Transverse colon (tissue), 4 donors: ENCODE measurements around the gene MYLK.

Experiments
- EP300 ChIP-seq: sonication (generic); formaldehyde crosslinking; IDR thresholded peaks from one replicate; pipeline ENCODE4 v1.6.1; 2017; ENCODE audit warnings: antibody characterized with exemption, low read depth
- POLR2A ChIP-seq: fragments of 450-650 bp; IDR thresholded peaks from one replicate; pipeline ENCODE4 v1.6.1; 2016; ENCODE audit warnings: antibody characterized with exemption, mild to moderate bottlenecking, moderate library complexity
- POLR2AphosphoS5 ChIP-seq, 3 donors: sonication (generic); formaldehyde crosslinking; IDR thresholded peaks; one replicate each; pipeline ENCODE4 v1.6.1; 2016; ENCODE audit warnings: antibody characterized with exemption in 3 of 3
- TF ChIP-seq, protein P1 (sequence below), 5 experiments: fragments of 200-600 bp in 3 of 5; fragments of 450-650 bp in 2 of 5; sonication (generic) in 3 of 5; IDR thresholded peaks; 1 replicate in 2 of 5; 2 replicates in 3 of 5; pipeline ENCODE4 v1.5.1; 2016 to 2017; ENCODE audit warnings: antibody characterized with exemption in 5 of 5, inconsistent platforms in 3 of 5, mild to moderate bottlenecking in 2 of 5, moderate library complexity in 1 of 5

DNA sequence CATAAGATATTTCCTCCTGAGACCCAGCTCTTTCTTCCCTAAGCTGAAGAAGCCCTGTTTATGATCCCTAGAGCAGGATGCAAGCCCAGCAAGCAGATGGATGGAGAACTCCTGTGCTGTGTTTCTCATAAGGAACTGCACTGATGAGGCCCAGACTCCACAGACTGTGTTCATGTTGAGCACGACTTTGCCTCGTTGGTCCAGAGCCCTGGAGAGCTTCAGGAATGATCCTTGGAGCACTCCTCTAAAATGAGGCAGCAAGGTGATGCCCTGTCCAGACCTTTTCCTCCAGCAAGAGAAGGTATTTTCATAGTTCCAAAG is 83.8 kb downstream of the MYLK start:
- TF ChIP-seq, protein P1, sequence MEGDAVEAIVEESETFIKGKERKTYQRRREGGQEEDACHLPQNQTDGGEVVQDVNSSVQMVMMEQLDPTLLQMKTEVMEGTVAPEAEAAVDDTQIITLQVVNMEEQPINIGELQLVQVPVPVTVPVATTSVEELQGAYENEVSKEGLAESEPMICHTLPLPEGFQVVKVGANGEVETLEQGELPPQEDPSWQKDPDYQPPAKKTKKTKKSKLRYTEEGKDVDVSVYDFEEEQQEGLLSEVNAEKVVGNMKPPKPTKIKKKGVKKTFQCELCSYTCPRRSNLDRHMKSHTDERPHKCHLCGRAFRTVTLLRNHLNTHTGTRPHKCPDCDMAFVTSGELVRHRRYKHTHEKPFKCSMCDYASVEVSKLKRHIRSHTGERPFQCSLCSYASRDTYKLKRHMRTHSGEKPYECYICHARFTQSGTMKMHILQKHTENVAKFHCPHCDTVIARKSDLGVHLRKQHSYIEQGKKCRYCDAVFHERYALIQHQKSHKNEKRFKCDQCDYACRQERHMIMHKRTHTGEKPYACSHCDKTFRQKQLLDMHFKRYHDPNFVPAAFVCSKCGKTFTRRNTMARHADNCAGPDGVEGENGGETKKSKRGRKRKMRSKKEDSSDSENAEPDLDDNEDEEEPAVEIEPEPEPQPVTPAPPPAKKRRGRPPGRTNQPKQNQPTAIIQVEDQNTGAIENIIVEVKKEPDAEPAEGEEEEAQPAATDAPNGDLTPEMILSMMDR (IDR thresholded peaks at IDR 0.05) = no peak
- TF ChIP-seq POLR2A (no peak), POLR2AphosphoS5 (IDR thresholded peaks at IDR 0.05) (no peak), EP300 (no peak)
